Fibroblast of the aortic adventitia (primary cell): ENCODE data around the gene ENTREP3. TPM values are rescaled to one million over a fixed set of nuclear protein-coding genes. Genes with fewer than 3 reads are reported as not detected.
A peak's percentile ranks its signal among the peaks of the same experiment; 100 is the strongest.
"Not testable (repeated sequence)": the region's sequence is repeated elsewhere in the genome, so short reads cannot be mapped to it uniquely, and the experiment has no call there.

Source experiments
- DNase-seq: peaks from one replicate; pipeline ENCODE4 v3.0.0-alpha.2; 2010; ENCODE audit warnings: low read depth
- H3K4me3 ChIP-seq: 2 replicates; pipeline ENCODE4 v1.5.1; 2011; ENCODE audit warnings: low read depth, mild to moderate bottlenecking, control low read depth, low read length, moderate library complexity
- total RNA-seq: library from RNA; depleted of rRNA; stranded (reverse); fragments of >200 nt; gene quantifications from 2 replicates; pipeline ENCODE4 v1.2.3, GENCODE V29; 2012; ENCODE audit warnings: low replicate concordance
- TF ChIP-seq, protein P1 (sequence below): IDR thresholded peaks from 2 replicates; pipeline ENCODE4 v1.5.1; 2011; ENCODE audit warnings: mild to moderate bottlenecking, low read length, control low read depth, inconsistent platforms; ENCODE audit not compliant: insufficient read depth

Gene ENTREP3
- total RNA-seq, 1 donor = 9.3 TPM

DNA sequence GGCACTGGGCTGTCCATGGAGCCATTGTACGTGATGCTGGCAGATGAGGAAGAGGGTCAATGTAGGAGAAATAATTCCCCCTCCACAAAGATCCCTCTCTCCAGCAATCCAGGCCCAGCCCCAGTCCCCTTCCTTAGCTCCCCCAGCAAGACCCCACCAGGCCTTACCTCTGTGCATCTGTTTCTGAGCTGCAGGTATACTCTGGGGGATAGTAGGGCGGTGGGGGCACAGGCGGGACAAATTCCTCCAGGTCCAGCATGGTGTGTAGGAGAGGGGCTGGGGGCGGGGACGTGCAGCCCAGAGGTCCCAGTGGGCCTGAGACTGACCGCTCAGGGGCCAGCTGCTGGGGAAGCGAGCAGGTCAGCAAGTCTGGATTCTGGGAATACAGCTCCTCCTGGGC lies 3.7 kb downstream of the ENTREP3 start:
- no peak overlapping the region for H3K4me3 ChIP-seq
- TF ChIP-seq, protein P1, sequence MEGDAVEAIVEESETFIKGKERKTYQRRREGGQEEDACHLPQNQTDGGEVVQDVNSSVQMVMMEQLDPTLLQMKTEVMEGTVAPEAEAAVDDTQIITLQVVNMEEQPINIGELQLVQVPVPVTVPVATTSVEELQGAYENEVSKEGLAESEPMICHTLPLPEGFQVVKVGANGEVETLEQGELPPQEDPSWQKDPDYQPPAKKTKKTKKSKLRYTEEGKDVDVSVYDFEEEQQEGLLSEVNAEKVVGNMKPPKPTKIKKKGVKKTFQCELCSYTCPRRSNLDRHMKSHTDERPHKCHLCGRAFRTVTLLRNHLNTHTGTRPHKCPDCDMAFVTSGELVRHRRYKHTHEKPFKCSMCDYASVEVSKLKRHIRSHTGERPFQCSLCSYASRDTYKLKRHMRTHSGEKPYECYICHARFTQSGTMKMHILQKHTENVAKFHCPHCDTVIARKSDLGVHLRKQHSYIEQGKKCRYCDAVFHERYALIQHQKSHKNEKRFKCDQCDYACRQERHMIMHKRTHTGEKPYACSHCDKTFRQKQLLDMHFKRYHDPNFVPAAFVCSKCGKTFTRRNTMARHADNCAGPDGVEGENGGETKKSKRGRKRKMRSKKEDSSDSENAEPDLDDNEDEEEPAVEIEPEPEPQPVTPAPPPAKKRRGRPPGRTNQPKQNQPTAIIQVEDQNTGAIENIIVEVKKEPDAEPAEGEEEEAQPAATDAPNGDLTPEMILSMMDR = no peak
- DNase-seq = no peak

DNA sequence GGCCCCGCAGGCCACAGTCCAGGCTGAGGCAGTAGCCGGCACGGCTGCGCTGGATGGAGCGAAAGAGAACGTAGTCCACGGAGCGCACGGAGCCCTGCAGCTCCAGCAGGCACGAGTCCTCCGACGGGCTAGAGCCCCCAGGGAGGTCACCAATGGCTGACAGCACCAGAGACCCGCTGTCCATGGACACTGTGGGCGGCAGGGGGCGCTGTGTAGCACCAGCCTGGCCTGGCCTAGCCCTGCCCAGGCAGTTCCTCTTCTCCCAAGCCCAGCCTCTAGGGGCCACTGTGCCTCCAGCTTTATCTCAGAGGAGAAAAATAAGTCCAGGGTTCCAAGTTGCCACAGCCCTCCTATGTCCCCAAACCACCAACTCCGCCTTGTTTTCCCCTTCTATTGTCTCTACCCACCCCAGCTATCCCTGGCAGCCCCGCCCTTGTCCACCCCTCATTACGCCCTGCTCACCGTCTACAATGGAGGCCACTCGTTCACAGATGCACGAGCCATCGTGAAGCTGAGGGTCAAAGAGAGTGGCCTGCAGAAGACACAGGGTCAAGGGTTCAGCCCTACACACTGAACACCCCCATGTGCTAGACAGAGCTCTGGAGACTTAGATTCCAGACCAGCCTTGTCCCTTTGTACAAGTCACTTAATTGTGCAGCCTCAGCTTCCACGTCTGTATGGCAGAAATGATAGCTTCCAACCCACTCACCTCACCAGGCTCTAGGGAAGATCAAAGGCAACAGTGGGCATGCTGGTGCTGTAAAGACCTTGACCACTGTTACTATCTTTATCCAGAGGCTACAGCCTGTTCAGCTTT lies 4.4 kb downstream of the ENTREP3 start:
- no peak overlapping the region for H3K4me3 ChIP-seq
- TF ChIP-seq, protein P1 = peak; percentile 99
- DNase-seq = peak; percentile 92

DNA sequence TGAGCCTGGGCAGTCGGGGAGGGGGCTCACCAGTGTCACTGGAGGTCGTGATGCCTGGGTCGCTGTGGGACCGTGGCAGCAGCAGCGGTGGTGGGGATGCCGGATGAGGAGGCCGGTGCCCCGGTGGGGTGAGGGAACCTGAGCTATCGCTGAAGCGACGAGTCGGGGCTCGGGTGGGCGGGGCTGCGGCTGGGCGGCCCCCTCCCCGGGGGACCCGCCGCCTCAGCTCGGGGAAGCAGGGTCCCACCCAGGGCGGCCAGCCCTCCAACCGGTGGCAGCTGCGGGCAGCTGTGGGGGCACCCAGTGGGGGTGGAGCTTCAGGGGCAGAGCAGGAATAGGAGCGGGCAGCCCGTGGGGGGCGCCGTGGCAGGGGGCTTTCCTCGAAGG lies 5.0 kb downstream of the ENTREP3 start:
- H3K4me3 ChIP-seq = no peak overlapping the region
- DNase-seq = no peak
- TF ChIP-seq, protein P1 = no peak

DNA sequence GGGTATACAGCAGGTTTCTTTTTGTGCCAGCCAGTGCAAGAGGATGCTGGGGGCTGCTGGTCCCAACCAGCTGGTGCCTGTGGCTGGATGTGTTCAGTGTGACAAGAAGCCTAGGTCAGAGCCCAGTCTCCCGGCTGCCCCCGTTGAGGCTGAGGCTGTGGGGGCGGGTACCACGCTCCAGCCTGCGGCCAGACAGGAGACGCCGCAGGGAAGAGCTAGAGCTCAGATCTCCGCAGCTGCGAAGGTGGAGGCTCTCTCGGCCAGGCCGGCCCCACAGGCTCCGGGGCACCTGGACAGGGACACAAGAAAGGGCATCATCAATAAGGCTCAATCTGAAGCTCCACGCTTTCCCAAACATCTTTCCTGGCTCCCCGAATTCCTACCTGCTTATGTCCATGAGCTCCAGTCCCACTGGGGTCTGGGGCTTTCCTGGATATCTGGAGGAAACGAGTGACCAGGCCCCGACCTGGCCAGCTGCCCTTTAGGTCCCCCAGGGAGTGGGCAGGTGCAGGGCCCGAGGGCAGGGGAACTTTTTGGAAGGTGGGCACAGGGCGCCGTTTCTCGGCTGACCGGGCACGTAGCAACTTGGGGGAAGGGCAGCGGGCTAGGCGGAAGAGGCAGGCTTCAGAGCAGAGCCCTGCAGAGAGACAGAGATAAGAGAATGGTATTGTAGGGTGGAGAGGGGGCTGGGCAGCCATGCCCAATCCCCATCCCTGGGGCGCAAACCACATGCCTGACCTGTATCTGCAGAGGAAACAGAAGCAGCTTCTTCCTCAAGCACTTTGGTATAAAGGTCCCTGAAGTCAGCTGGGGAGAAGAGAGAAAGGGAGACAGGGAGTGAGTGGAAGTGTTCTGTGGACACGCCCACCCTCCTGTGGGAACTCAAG lies 7.4 kb downstream of the ENTREP3 start:
- TF ChIP-seq, protein P1 = no peak
- DNase-seq = no peak
- H3K4me3 ChIP-seq = no peak overlapping the region

DNA sequence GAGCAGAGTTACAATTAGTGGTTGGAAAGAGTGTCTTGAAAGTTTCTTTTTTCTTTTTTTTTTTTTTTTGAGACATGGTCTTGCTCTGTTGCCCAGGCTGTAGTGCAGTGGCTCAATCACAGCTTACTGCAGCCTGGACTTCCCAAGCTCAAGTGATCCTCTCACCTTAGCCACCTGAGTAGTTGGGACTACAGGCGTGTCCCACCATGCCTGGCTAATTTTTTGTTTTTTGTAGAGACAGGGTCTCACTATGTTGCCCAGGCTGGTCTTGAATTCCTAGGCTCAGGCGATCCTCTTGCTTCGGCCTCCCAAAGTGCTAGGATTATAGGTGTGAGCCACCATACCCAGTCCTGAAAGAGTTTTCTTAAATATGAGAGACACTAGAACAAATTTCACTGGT lies 8.5 kb downstream of the ENTREP3 start:
- not testable (repeated sequence) for DNase-seq, H3K4me3 ChIP-seq

DNA sequence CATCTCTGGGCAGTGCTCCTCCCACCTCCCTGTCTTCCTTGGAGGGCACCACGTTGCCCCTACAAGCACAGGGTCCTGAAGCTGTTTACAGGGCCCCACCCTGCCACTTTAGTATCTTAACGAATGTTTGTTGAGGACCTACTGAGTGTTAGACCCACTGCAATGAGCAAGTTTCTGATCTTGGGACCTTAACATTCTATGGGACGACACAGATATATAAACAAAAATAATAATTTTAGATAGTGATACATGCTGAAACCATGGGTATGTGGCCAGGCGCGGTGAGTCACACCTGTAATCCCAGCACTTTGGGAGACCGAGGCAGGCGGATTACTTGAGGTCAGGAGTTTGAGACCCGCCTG lies 10.1 kb downstream of the ENTREP3 start:
- DNase-seq = no peak
- peak overlapping the region; percentile 77 for H3K4me3 ChIP-seq
- TF ChIP-seq, protein P1 = no peak

DNA sequence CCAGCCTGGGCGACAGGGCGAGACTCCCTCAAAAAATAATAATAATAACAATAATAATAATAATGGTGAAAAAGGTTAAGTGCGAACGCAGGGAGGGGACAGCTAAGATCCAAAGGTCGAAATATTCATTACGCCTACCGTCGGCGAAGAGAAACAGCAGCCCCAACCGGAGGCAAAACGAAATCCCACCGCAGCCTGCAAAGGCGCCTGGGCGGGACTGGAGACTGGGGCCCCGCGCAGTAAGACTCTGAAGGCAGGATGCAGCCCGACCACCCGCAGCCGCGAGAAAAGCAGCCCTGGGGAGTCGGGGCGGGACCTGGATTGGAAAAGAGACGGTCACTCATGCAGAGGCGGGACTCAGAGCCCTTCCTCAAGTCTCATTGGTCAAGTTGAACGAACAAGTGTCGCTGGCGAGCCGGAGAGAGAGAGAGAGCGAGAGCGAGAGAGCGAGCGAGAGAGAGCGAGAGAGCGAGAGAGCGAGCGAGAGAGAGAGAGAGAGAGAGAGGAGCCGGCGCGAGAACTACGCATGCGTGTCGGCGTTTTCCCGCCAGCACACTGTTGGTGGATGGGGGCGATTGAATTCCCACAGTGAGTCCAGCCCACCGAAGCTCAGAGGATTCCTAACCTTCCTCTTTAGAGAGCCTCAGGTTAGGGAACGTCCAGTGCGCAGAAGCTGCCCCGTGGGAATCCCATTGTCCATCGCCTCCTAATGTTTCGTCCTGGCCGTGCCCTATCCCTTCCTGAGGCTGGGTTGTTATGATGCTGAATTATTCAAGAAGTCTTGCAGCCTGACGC lies 10.7 kb downstream of the ENTREP3 start:
- H3K4me3 ChIP-seq = peak overlapping the region; percentile 77
- TF ChIP-seq, protein P1 = peak; percentile 40
- peak; percentile 99 for DNase-seq
